Prostate gland (tissue), 2 donors: ENCODE results near the gene SLC14A1. TPM values are rescaled to one million over a fixed set of nuclear protein-coding genes. Genes with fewer than 3 reads are reported as not detected.
"Not testable (repeated sequence)": the region's sequence is repeated elsewhere in the genome, so short reads cannot be mapped to it uniquely, and the experiment has no call there.

Experiments used
- DNase-seq: peaks from one replicate; pipeline ENCODE4 v3.0.0-alpha.2; 2019; ENCODE audit warnings: low spot score
- H3K27ac ChIP-seq, 2 donors: fragments of 200-600 bp; sonication (generic); 2 replicates each; pipeline ENCODE4 v1.5.1; 2017 to 2019
- H3K27me3 ChIP-seq: fragments of 200-600 bp; sonication (generic); replicated peaks from 2 replicates; pipeline ENCODE4 v1.5.1; 2019; ENCODE audit not compliant: insufficient read depth
- H3K36me3 ChIP-seq, 2 donors: fragments of 200-600 bp; sonication (generic); 1 replicate in 1 of 2; 2 replicates in 1 of 2; pipeline versions ENCODE4 v1.5.1 to v1.8.1; 2017 to 2019
- H3K4me1 ChIP-seq: fragments of 200-600 bp; sonication (generic); replicated peaks from 2 replicates; pipeline ENCODE4 v1.5.1; 2019
- H3K4me3 ChIP-seq, 2 donors: fragments of 200-600 bp; sonication (generic); 2 replicates each; pipeline ENCODE4 v1.5.1; 2017 to 2019
- H3K9me3 ChIP-seq: fragments of 200-600 bp; sonication (generic); 2 replicates; pipeline ENCODE4 v1.5.1; 2017
- CTCF ChIP-seq, 4 experiments: fragments of 200-600 bp in 2 of 4; fragments of 450-650 bp in 2 of 4; sonication (generic) in 2 of 4; IDR thresholded peaks; 1 replicate in 3 of 4; 2 replicates in 1 of 4; pipeline ENCODE4 v1.5.1; 2016 to 2019; ENCODE audit warnings: antibody characterized with exemption in 4 of 4, mild to moderate bottlenecking in 2 of 4, moderate library complexity in 2 of 4
- POLR2A ChIP-seq: fragments of 450-650 bp; IDR thresholded peaks from one replicate; pipeline ENCODE4 v1.6.1; 2016; ENCODE audit warnings: antibody characterized with exemption, mild to moderate bottlenecking
- POLR2AphosphoS5 ChIP-seq: sonication (generic); formaldehyde crosslinking; IDR thresholded peaks from one replicate; pipeline ENCODE4 v1.6.1; 2017; ENCODE audit warnings: antibody characterized with exemption
- WGBS: methylation state at CpG from one replicate; pipeline ENCODE4 v1.1.5; 2018; 5-methylcytosine and 5-hydroxymethylcytosine counted together
- intact Hi-C: fragments of 100-400 bp; cut with DNase I; formaldehyde crosslinking; loops from one replicate; pipeline ENCODE4 v1.14.2; 2022
- total RNA-seq, 2 donors: library from RNA; depleted of rRNA; stranded (reverse); fragments of >200 nt; gene quantifications; one replicate each; pipeline ENCODE4 v1.1.0, GENCODE V29; 2016

The SLC14A1 gene
- total RNA-seq, 2 donors from 2014 or later: 31.8 to 139 TPM

DNA sequence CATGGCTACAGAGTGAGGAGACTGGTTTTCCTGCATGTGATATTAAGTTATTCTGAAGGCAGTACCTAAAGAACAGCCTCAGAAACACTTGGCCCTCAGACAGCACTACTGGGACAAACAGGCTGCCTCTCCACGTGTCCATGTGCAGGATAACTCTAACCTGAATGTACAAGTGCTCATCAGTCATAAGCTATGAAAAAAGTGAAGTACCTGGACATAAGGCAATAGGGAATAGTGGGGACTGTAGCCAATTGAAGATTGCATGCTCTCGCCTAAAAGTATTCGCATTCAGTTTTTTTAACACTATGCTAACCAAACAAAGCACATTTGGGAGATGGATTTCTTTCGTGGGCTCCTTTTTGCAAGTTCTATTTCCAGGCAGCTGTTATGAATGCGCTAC lies 33.0 kb downstream of the SLC14A1 start:
- H3K9me3 ChIP-seq: no peaks in the 10 kb centered on the region
- no peaks in the 10 kb centered on the region for H3K27me3 ChIP-seq
- no peaks in the 10 kb centered on the region for H3K36me3 ChIP-seq
- no peak overlapping the region for H3K4me3 ChIP-seq
- H3K4me1 ChIP-seq: no peaks in the 10 kb centered on the region
- 90% methylated on average over 5 of the region's 5 CpGs for WGBS
- H3K27ac ChIP-seq: no peak overlapping the region
- intact Hi-C loops: no loop called here
- DNase-seq: no peak
- TF ChIP-seq CTCF (IDR thresholded peaks at IDR 0.05): no peak
- no peak for TF ChIP-seq POLR2A
- TF ChIP-seq POLR2AphosphoS5: no peak

DNA sequence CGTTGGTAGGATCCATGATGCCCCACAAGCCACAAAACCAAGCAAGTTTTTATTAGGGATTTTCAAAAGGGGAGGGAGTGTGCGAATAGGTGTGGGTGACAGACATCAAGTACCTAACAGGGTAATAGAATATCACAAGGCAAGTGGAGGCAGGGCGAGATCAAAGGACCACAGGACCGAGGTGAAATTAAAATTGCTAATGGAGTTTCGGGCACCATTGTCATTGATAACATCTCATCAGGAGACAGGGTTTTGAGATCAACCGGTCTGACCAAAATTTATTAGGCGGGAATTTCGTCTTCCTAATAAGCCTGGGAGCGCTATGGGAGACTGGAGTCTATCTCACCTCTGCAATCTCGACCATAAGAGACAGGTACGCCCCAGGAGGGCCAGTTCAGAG lies 33.7 kb downstream of the SLC14A1 start:
- H3K36me3 ChIP-seq, H3K27me3 ChIP-seq, DNase-seq, H3K4me3 ChIP-seq, intact Hi-C loops, H3K4me1 ChIP-seq, H3K9me3 ChIP-seq, H3K27ac ChIP-seq: not testable (repeated sequence)
- 88% methylated on average over 11 of the region's 11 CpGs for WGBS

DNA sequence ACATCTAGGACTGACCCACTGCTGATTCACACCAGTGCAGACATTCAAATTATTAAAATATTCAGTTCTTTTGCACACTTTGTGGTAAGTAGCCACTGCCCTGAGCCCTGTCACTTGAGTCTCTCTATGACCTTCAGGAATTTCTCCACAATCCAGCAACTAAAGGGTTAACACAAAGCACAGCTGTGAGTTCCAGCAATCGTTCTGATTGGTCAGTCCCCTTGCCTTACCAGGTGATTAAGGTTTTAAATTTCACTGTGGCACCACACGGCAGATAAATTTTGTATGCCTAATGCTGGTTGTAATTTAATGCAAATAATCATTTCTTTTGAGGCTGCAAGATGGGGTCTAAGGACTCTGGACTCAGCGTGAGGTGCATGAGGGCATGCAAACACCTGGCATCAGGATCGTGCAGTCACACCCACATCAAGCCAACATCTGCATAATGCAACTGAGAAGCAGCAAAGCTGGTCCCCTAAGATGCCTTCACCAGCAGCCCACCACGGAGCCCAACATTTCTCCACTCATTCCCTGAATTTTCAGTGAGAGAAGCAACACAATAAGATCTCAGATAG lies 36.6 kb downstream of the SLC14A1 start:
- 15% methylated on average over 5 of the region's 5 CpGs for WGBS
- no peaks in the 10 kb centered on the region for H3K4me1 ChIP-seq
- no peak for DNase-seq

GRCh38 chr18:45761512-45762114 lies 37.6 kb downstream of the SLC14A1 start:
- DNase-seq: no peak
- intact Hi-C loops: no loop called here
- no peaks in the 10 kb centered on the region for H3K4me1 ChIP-seq

More for the DNA sequence above, 36.6 kb downstream of the SLC14A1 start:
- H3K27me3 ChIP-seq: no peaks in the 10 kb centered on the region
- no peaks in the 10 kb centered on the region for H3K9me3 ChIP-seq
- no peak overlapping the region for H3K27ac ChIP-seq
- TF ChIP-seq POLR2AphosphoS5 (no peak), POLR2A (no peak), CTCF (IDR thresholded peaks at IDR 0.05) (no peak)
- no peak overlapping the region for H3K4me3 ChIP-seq
- intact Hi-C loops: no loop called here
- no peaks in the 10 kb centered on the region for H3K36me3 ChIP-seq

DNA sequence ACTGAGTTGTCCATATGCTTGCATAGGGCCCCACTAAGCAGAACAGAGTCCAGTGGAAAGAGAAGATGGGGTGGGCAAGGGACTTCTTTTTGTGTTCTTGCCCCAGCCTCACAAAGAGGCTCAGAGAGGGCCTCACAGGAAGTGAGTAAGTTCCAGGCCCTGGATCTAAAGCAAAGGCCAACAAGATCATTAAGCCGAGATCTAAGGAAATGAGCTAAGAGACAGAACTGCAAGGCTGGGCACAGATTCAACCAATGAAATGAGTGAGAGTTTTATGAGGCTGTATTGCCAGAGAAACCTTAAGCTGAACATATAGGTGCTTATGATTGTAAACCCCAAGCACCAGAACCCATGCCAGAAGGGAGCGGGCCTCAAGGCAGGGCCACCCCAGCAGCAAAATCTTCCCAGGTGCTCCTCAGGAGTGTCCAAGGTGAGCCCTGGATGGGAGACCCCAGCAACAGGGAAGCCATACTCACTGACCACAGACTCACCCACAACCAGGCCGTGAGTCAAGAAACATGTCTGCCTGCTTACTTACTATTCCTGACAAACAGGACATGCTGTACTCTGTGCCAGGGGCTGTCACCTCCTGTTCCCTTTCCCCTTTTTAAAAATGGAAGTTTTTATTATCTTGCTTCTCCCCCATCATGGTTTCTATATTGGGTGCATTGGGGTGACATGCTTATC lies 40.2 kb downstream of the SLC14A1 start:
- Histone ChIP-seq H3K9me3 (no peaks in the 10 kb centered on the region), H3K4me1 (no peaks in the 10 kb centered on the region), H3K27ac (no peak overlapping the region), H3K36me3 (no peaks in the 10 kb centered on the region), H3K27me3 (no peaks in the 10 kb centered on the region), H3K4me3 (no peak overlapping the region)
- intact Hi-C loops: no loop called here
- no peak for TF ChIP-seq POLR2A
- TF ChIP-seq POLR2AphosphoS5: peak; percentile 15
- no peak for DNase-seq
- WGBS: 57% methylated on average over 3 of the region's 3 CpGs

More at GRCh38 chr18:45761512-45762114, 37.6 kb downstream of the SLC14A1 start:
- Histone ChIP-seq H3K27ac (no peak overlapping the region), H3K27me3 (no peaks in the 10 kb centered on the region), H3K36me3 (no peaks in the 10 kb centered on the region), H3K9me3 (no peaks in the 10 kb centered on the region), H3K4me3 (no peak overlapping the region)
- 75% methylated on average over 6 of the region's 6 CpGs for WGBS
- no peak for TF ChIP-seq POLR2AphosphoS5

DNA sequence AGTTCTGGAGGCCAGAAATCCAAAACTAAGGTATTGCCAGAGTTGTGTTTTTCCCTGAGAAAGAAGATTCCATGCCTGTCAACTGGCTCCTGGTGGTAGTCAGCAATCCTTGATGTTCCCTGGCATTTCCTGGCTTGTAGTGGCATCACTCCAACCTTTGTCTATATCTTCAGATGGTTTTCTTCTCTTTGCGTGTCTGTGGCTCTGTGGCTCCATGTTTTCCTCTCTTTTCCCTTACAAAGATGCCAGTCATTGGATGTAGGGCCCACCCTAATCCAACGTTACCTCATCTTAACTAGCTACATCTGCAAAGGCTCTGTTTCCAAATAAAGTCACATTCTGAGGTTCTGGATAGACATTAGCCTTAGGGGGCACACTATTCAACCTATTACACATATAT lies 41.8 kb downstream of the SLC14A1 start:
- H3K9me3 ChIP-seq: no peaks in the 10 kb centered on the region
- no peaks in the 10 kb centered on the region for H3K27me3 ChIP-seq
- H3K4me1 ChIP-seq: no peaks in the 10 kb centered on the region
- no peak overlapping the region for H3K4me3 ChIP-seq
- intact Hi-C loops: no loop called here
- no peak overlapping the region for H3K27ac ChIP-seq
- 62% methylated on average over 2 of the region's 2 CpGs for WGBS
- TF ChIP-seq CTCF (IDR thresholded peaks at IDR 0.05) (no peak), POLR2AphosphoS5 (no peak), POLR2A (no peak)
- DNase-seq: no peak
- no peaks in the 10 kb centered on the region for H3K36me3 ChIP-seq
